Sigmoid colon (tissue), 4 donors: ENCODE measurements around the gene SCN10A.

Experiments
- EP300 ChIP-seq, 4 donors: sonication (generic); formaldehyde crosslinking; IDR thresholded peaks; one replicate each; pipeline ENCODE4 v1.6.1; 2017; ENCODE audit warnings: antibody characterized with exemption in 4 of 4
- POLR2A ChIP-seq, 2 donors: fragments of 450-650 bp; IDR thresholded peaks; one replicate each; pipeline ENCODE4 v1.6.1; 2016; ENCODE audit warnings: antibody characterized with exemption in 2 of 2, mild to moderate bottlenecking in 2 of 2, moderate library complexity in 2 of 2
- POLR2AphosphoS5 ChIP-seq, 4 donors: sonication (generic); formaldehyde crosslinking; IDR thresholded peaks; one replicate each; pipeline ENCODE4 v1.6.1; 2017; ENCODE audit warnings: antibody characterized with exemption in 4 of 4
- TF ChIP-seq, protein P1 (sequence below), 4 experiments: fragments of 450-650 bp in 3 of 4; fragments of 200-600 bp in 1 of 4; IDR thresholded peaks; one replicate each; pipeline ENCODE4 v1.5.1; 2016 to 2019; ENCODE audit warnings: antibody characterized with exemption in 4 of 4, mild to moderate bottlenecking in 3 of 4, moderate library complexity in 2 of 4

GRCh38 chr3:38653685-38654537 is 162.1 kb downstream of the SCN10A start:
- TF ChIP-seq, protein P1, sequence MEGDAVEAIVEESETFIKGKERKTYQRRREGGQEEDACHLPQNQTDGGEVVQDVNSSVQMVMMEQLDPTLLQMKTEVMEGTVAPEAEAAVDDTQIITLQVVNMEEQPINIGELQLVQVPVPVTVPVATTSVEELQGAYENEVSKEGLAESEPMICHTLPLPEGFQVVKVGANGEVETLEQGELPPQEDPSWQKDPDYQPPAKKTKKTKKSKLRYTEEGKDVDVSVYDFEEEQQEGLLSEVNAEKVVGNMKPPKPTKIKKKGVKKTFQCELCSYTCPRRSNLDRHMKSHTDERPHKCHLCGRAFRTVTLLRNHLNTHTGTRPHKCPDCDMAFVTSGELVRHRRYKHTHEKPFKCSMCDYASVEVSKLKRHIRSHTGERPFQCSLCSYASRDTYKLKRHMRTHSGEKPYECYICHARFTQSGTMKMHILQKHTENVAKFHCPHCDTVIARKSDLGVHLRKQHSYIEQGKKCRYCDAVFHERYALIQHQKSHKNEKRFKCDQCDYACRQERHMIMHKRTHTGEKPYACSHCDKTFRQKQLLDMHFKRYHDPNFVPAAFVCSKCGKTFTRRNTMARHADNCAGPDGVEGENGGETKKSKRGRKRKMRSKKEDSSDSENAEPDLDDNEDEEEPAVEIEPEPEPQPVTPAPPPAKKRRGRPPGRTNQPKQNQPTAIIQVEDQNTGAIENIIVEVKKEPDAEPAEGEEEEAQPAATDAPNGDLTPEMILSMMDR (IDR thresholded peaks at IDR 0.05): no peak
- TF ChIP-seq EP300 (IDR thresholded peaks at IDR 0.05): no peak
- no peak for TF ChIP-seq POLR2A (IDR thresholded peaks at IDR 0.05)
- TF ChIP-seq POLR2AphosphoS5 (IDR thresholded peaks at IDR 0.05): no peak
